OCI-LY7 (cell line): ENCODE results near the gene CBX2. TPM values are rescaled to one million over a fixed set of nuclear protein-coding genes. Genes with fewer than 3 reads are reported as not detected.

ENCODE experiments used
- BruUV-seq: library from RNA; stranded (reverse); fragments of 400-500 nt; replicated peaks from 2 replicates; lab custom pipeline; 2021; lab: Mats Ljungman, UMichigan
- CTCF ChIA-PET: fragments of 300-600 bp; sonication (Branson Sonifier 250); formaldehyde crosslinking; loops from one replicate; lab custom pipeline; 2022; ENCODE audit warnings: antibody characterized with exemption; ENCODE audit not compliant: unreplicated experiment; lab: Charles Lee
- POLR2A ChIA-PET: fragments of 300-600 bp; sonication (Branson Sonifier 250); formaldehyde crosslinking; loops from one replicate; lab custom pipeline; 2022; ENCODE audit warnings: antibody characterized with exemption; lab: Charles Lee
- DNase-seq: peaks from one replicate; pipeline ENCODE4 v3.0.0-alpha.2; 2015; ENCODE audit warnings: low spot score
- H2AFZ ChIP-seq: fragments of 200-600 bp; sonication (generic), shearing (Covaris generic); 2 replicates; pipeline ENCODE4 v1.6.1; 2014; ENCODE audit warnings: mild to moderate bottlenecking, antibody characterized with exemption, low read length, moderate library complexity
- H3K27ac ChIP-seq: fragments of 200-600 bp; sonication (generic); 2 replicates; pipeline ENCODE4 v1.5.1; 2014; ENCODE audit warnings: mixed run types, low read depth, mild to moderate bottlenecking, moderate library complexity, low read length, inconsistent platforms; ENCODE audit not compliant: poor library complexity, severe bottlenecking
- H3K36me3 ChIP-seq: fragments of 200-600 bp; sonication (generic); 2 replicates; pipeline ENCODE4 v1.6.1; 2014; ENCODE audit warnings: mild to moderate bottlenecking, antibody characterized with exemption, low read length, moderate library complexity, mixed read lengths; ENCODE audit not compliant: insufficient read depth
- H3K4me1 ChIP-seq: fragments of 200-600 bp; sonication (generic); 2 replicates; pipeline ENCODE4 v1.5.1; 2014; ENCODE audit warnings: mild to moderate bottlenecking, low read length; ENCODE audit not compliant: insufficient read depth, poor library complexity, severe bottlenecking
- H3K4me2 ChIP-seq: fragments of 200-600 bp; sonication (generic); 2 replicates; pipeline ENCODE4 v1.6.1; 2014; ENCODE audit warnings: mild to moderate bottlenecking, low read length
- H3K4me3 ChIP-seq: fragments of 200-600 bp; sonication (generic); 2 replicates; pipeline ENCODE4 v1.5.1; 2014; ENCODE audit warnings: mild to moderate bottlenecking, low read depth, low read length; ENCODE audit not compliant: poor library complexity, severe bottlenecking
- H3K79me2 ChIP-seq: fragments of 200-600 bp; sonication (generic); 2 replicates; pipeline ENCODE4 v1.6.1; 2016; ENCODE audit warnings: low read depth, mild to moderate bottlenecking, low read length, moderate library complexity, mixed read lengths; ENCODE audit not compliant: insufficient read depth
- H3K9me2 ChIP-seq: fragments of 200-600 bp; sonication (generic); 2 replicates; pipeline ENCODE4 v1.6.1; 2016; ENCODE audit warnings: mild to moderate bottlenecking, low read length, mixed read lengths; ENCODE audit not compliant: insufficient read depth
- H3K9me3 ChIP-seq: fragments of 200-600 bp; sonication (generic); 2 replicates; pipeline ENCODE4 v1.6.1; 2014; ENCODE audit warnings: mild to moderate bottlenecking, mixed run types, low read length, mixed read lengths
- H4K20me1 ChIP-seq: fragments of 200-600 bp; sonication (generic); 2 replicates; pipeline ENCODE4 v1.6.1; 2014; ENCODE audit warnings: mild to moderate bottlenecking, antibody characterized with exemption, low read length, moderate library complexity, mixed read lengths; ENCODE audit not compliant: insufficient read depth
- EZH2phosphoT487 ChIP-seq: fragments of 200-600 bp; sonication (generic); IDR thresholded peaks from 2 replicates; pipeline ENCODE4 v1.6.1; 2018; ENCODE audit warnings: low read depth, borderline replicate concordance, mild to moderate bottlenecking, mixed run types, antibody characterized with exemption, low read length, moderate library complexity, mixed read lengths
- intact Hi-C: fragments of 100-400 bp; cut with micrococcal nuclease; formaldehyde crosslinking; loops from one replicate; pipeline ENCODE4 v1.10.0; 2022; ENCODE audit not compliant: unreplicated experiment
- total RNA-seq, 2 experiments: library from RNA; depleted of rRNA in 1 of 2; stranded (reverse); fragments of >200 nt in 1 of 2; shearing (Covaris generic) in 1 of 2; gene quantifications; 2 replicates each; pipeline ENCODE4 v1.2.3, GENCODE V29; 2014 to 2022
- TF ChIP-seq, protein P1 (sequence below): fragments of 200-600 bp; sonication (generic); conservative IDR thresholded peaks from 2 replicates; pipeline ENCODE4 v1.5.1; 2014; ENCODE audit warnings: mild to moderate bottlenecking, antibody characterized with exemption, low read length, moderate library complexity, mixed read lengths

CBX2 gene
- total RNA-seq, 2 experiments from 2014 or later: 27.9 to 29.9 TPM

DNA sequence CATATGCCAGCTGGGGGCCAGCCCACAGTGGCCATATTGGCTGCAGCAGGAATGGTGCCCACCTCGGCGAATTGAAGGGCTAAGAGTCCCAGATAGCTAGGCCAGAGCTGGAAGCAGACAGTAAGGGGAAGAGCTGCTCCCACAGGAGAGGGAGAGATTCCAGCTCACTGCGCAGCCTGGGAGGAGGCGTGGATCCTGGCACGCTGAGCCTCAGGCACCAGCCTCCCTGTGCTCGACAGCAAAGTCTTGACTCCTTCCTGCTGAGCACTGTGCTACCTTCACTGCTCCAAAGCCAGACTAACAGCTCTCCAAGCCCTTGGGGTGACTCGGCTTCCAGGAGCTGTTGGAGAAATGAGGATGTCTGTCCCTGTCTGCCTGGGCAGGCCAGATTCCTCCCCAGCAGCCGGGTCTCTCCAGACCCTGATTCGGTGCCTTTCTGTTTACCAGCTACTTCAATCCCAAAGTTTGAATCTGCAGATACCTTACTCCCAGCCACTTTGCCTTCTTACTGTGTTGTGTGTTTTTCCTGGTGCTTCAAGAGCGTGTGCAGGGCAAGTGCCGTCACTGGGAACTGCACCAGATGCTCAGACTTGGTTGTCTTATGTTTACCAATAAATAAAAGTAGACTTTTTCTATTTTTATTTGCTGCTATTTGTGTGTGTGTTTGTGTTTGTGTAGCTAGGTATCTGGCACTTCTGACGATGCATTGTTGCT lies 9.1 kb downstream of the CBX2 start:
- Histone ChIP-seq H3K4me3 (no peak overlapping the region), H3K4me2 (no peak overlapping the region), H3K9me2 (no peaks in the 10 kb centered on the region), H4K20me1 (no peaks in the 10 kb centered on the region), H2AFZ (no peak overlapping the region), H3K36me3 (0 out of 2 replicates have a peak, but pooled peaks cover 8% of the 10 kb centered on the region), H3K79me2 (no peaks in the 10 kb centered on the region), H3K9me3 (no peaks in the 10 kb centered on the region), H3K27ac (no peak overlapping the region), H3K4me1 (peaks cover 1% of the 10 kb centered on the region)
- no TSS peak for BruUV-seq
- CTCF ChIA-PET: no interaction called here
- TF ChIP-seq, protein P1, sequence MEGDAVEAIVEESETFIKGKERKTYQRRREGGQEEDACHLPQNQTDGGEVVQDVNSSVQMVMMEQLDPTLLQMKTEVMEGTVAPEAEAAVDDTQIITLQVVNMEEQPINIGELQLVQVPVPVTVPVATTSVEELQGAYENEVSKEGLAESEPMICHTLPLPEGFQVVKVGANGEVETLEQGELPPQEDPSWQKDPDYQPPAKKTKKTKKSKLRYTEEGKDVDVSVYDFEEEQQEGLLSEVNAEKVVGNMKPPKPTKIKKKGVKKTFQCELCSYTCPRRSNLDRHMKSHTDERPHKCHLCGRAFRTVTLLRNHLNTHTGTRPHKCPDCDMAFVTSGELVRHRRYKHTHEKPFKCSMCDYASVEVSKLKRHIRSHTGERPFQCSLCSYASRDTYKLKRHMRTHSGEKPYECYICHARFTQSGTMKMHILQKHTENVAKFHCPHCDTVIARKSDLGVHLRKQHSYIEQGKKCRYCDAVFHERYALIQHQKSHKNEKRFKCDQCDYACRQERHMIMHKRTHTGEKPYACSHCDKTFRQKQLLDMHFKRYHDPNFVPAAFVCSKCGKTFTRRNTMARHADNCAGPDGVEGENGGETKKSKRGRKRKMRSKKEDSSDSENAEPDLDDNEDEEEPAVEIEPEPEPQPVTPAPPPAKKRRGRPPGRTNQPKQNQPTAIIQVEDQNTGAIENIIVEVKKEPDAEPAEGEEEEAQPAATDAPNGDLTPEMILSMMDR: no peak
- TF ChIP-seq EZH2phosphoT487: no peak
- POLR2A ChIA-PET: interaction anchor here (0.6 to 1.4 kb wide), 3 partner anchors 98 to 210 kb away, joined by 3 read pairs; no protein-coding TSS in a partner anchor
- intact Hi-C loops: no loop called here
- DNase-seq: no peak

DNA sequence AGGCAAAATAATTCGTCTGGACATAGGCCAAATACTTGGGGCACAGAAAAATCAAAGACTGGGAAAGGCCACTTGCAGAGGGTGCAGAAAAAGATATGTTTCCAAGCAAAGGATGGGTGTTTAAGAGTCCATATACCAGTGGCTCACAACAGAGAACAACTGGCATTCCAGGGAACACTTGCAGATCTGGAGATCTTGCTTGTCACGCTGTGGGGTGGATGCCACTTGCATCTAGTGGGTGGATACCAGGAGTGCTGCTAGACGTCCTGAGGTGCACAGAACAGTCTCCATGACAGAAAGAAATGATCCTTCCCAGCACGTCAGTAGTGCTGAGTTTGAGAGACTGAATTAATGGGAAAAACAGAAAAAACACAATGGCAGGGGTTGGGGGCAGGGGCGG lies 10.5 kb downstream of the CBX2 start:
- intact Hi-C loops: loop anchor here (2.0 kb wide), 2 partner anchors 128 to 182 kb away; no protein-coding TSS in a partner anchor

More for the DNA sequence above, 10.5 kb downstream of the CBX2 start:
- Histone ChIP-seq H3K36me3 (0 out of 2 replicates have a peak, but pooled peaks cover 8% of the 10 kb centered on the region), H3K9me3 (no peaks in the 10 kb centered on the region), H3K79me2 (no peaks in the 10 kb centered on the region), H3K4me3 (no peak overlapping the region), H3K27ac (no peak overlapping the region), H2AFZ (no peak overlapping the region), H3K9me2 (no peaks in the 10 kb centered on the region), H3K4me2 (no peak overlapping the region), H3K4me1 (no peaks in the 10 kb centered on the region), H4K20me1 (no peaks in the 10 kb centered on the region)
- ChIA-PET CTCF (no interaction called here), POLR2A (no interaction called here)
- TF ChIP-seq, protein P1: no peak
- no peak for DNase-seq
- BruUV-seq: no TSS peak
